ENCODE data around the gene EFCAB5.

The EFCAB5 gene

DNA sequence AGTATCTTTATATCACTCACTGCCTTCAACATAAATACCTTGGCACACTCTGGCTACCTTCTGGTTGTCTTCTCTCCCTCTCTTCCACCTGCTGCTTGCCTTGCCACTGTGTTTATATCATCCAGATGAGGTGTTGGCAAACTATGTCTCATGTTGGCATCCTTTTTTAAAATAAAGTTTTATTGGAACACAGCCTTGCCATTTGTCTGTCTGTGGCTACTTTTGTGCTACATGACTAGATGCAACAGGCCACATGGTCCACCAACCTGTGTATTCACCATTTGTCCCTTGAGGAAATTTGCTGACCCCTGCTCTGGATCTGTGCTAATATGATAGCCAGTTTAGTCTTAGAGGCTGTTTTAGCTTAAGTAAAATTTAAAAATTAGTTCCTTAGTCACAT is 212.0 kb downstream of the EFCAB5 start:
- H3K27ac Mint-ChIP-seq: peak overlapping the region; percentile 46
- intact Hi-C loops (cut with micrococcal nuclease): no loop called here
- H3K36me3 Mint-ChIP-seq (ENCODE audit: low read depth): peaks cover 65% of the 10 kb centered on the region

DNA sequence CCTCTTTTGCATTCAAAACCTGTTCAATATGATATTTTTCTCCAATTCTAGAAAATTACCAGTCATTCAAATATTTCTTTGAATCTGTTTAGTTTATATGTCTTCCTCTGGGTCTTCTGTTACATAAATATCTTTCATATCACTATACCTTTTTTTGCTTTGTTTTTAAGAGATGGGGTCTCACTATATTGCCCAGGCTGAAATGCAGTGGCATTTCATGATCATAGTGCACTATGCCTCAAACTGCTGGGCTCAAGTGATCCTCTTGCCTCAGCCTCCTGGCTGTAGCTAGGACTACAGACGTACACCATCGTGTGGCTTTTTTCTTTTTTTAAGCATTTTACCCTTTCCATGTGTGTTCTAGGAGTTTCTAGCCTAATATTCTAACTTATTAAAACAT is 214.0 kb downstream of the EFCAB5 start:
- H3K4me1 Mint-ChIP-seq (ENCODE audit: low read depth): peaks cover 19% of the 10 kb centered on the region
- peaks cover 18% of the 10 kb centered on the region for H3K9me3 Mint-ChIP-seq
- H3K36me3 Mint-ChIP-seq (ENCODE audit: low read depth): peaks cover 74% of the 10 kb centered on the region
- H3K27ac Mint-ChIP-seq: no peak overlapping the region
- no peak overlapping the region for H3K4me3 Mint-ChIP-seq
- intact Hi-C loops (cut with micrococcal nuclease): no loop called here
- no peaks in the 10 kb centered on the region for H3K27me3 Mint-ChIP-seq

More for the DNA sequence above, 212.0 kb downstream of the EFCAB5 start:
- Mint-ChIP-seq H3K4me1 (ENCODE audit: low read depth) (peaks cover 11% of the 10 kb centered on the region), H3K4me3 (no peak overlapping the region), H3K27me3 (no peaks in the 10 kb centered on the region), H3K9me3 (no peaks in the 10 kb centered on the region)
